ENCODE data around the gene DDB1. TPM values are rescaled to one million over a fixed set of nuclear protein-coding genes. Genes with fewer than 3 reads are reported as not detected.
"Not testable (repeated sequence)": the region's sequence is repeated elsewhere in the genome, so short reads cannot be mapped to it uniquely, and the experiment has no call there.

Gene DDB1
- total RNA-seq, 2 experiments from 2014 or later: 222 to 223 TPM

- no peak for DNase-seq
- no peak overlapping the region for H3K27ac Mint-ChIP-seq
- ChIA-PET POLR2A (no interaction called here), CTCF (interaction anchor here (0.9 to 4.3 kb wide), 2 partner anchors 38 to 646 kb away, joined by 3 to 48 read pairs; partner anchors contain the start of gene VWCE)
- peaks cover 2% of the 10 kb centered on the region for H3K27me3 Mint-ChIP-seq
- H3K36me3 Mint-ChIP-seq: no peaks in the 10 kb centered on the region
- no peaks in the 10 kb centered on the region for H3K4me1 Mint-ChIP-seq (ENCODE audit: low read depth)
- H3K9me3 Mint-ChIP-seq: no peaks in the 10 kb centered on the region
- intact Hi-C loops (cut with micrococcal nuclease): no loop called here
- no peak overlapping the region for H3K4me3 Mint-ChIP-seq
Measured at GRCh38 chr11:61256710-61257482, 76.0 kb downstream of the DDB1 start.

GRCh38 chr11:61254403-61255025 lies 78.4 kb downstream of the DDB1 start:
- ChIA-PET POLR2A (interaction anchor here (0.7 kb wide), 1 partner anchor 40 kb away, joined by 3 read pairs; the partner anchor contains the start of gene VWCE), CTCF (interaction anchor here (0.6 to 4.9 kb wide), 20 partner anchors 8 to 424 kb away, joined by 3 to 60 read pairs (median 4); partner anchors contain the start of genes CYB561A3 and VWCE)
- H3K36me3 Mint-ChIP-seq: no peaks in the 10 kb centered on the region
- no peak overlapping the region for H3K27ac Mint-ChIP-seq
- intact Hi-C loops (cut with micrococcal nuclease): loop anchor here (1.0 kb wide), 1 partner anchor 40 kb away; no protein-coding TSS in a partner anchor
- H3K4me1 Mint-ChIP-seq (ENCODE audit: low read depth): no peaks in the 10 kb centered on the region
- H3K4me3 Mint-ChIP-seq: no peak overlapping the region
- no peaks in the 10 kb centered on the region for H3K27me3 Mint-ChIP-seq
- H3K9me3 Mint-ChIP-seq: no peaks in the 10 kb centered on the region
- peak; percentile 80 for DNase-seq

GRCh38 chr11:61252332-61252731 lies 80.6 kb downstream of the DDB1 start:
- intact Hi-C loops (cut with micrococcal nuclease); H3K4me1 Mint-ChIP-seq (ENCODE audit: low read depth); DNase-seq; H3K36me3 Mint-ChIP-seq; H3K9me3 Mint-ChIP-seq; POLR2A ChIA-PET; H3K4me3 Mint-ChIP-seq; H3K27me3 Mint-ChIP-seq; H3K27ac Mint-ChIP-seq: not testable (repeated sequence)
- CTCF ChIA-PET: interaction anchor here (1.2 to 4.9 kb wide), 4 partner anchors 12 to 133 kb away, joined by 4 to 60 read pairs (median 6); partner anchors contain the start of gene VWCE

GRCh38 chr11:61250796-61251765 lies 81.8 kb downstream of the DDB1 start:
- H3K9me3 Mint-ChIP-seq; POLR2A ChIA-PET; H3K27me3 Mint-ChIP-seq; H3K4me1 Mint-ChIP-seq (ENCODE audit: low read depth); H3K27ac Mint-ChIP-seq; DNase-seq; intact Hi-C loops (cut with micrococcal nuclease); H3K4me3 Mint-ChIP-seq; H3K36me3 Mint-ChIP-seq: not testable (repeated sequence)
- CTCF ChIA-PET: interaction anchor here (0.7 to 4.9 kb wide), 4 partner anchors 43 to 419 kb away, joined by 4 to 60 read pairs (median 6); partner anchors contain the start of gene VWCE

Other genes with a start within 250 kb of the DDB1 start
- 100 to 1,000 TPM; 302 to 306 TPM for gene CD5, start 230.6 kb downstream of the DDB1 start, total RNA-seq
- gene VPS37C, start 171.7 kb downstream of the DDB1 start, total RNA-seq: 1 to 10 TPM; 9.0 TPM
- gene PGA3, start 129.6 kb downstream of the DDB1 start, total RNA-seq: not detected
- gene PGA4, start 110.8 kb downstream of the DDB1 start, total RNA-seq: not detected
- gene PGA5, start 91.9 kb downstream of the DDB1 start, total RNA-seq: not detected
- gene VWCE, start 37.8 kb downstream of the DDB1 start, total RNA-seq: 1 to 10 TPM; 1.1 to 1.4 TPM
- gene TKFC, start 123 bp upstream of the DDB1 start, total RNA-seq: 100 to 1,000 TPM; 118 to 120 TPM
- 10 to 100 TPM; 32.3 to 32.9 TPM for gene CYB561A3, start 28.8 kb upstream of the DDB1 start, total RNA-seq
- 10 to 100 TPM; 33.7 to 34.6 TPM for gene TMEM138, start 29.3 kb upstream of the DDB1 start, total RNA-seq
- gene TMEM216, start 59.5 kb upstream of the DDB1 start, total RNA-seq: 1 to 10 TPM; 9.2 to 10.0 TPM
- gene CPSF7, start 96.9 kb upstream of the DDB1 start, total RNA-seq: 100 to 1,000 TPM in 1 of 2 experiments, 10 to 100 TPM in 1; 90.9 to 100 TPM
- 10 to 100 TPM; 31.4 to 35.4 TPM for gene SDHAF2, start 97.0 kb upstream of the DDB1 start, total RNA-seq
- not detected for gene LRRC10B, start 175.6 kb upstream of the DDB1 start, total RNA-seq
- gene SYT7, start 248.0 kb upstream of the DDB1 start, total RNA-seq: not detected

All from activated CD4-positive, alpha-beta memory T cell treated with anti-CD3 and anti-CD28 coated beads for 36 hours (primary cell).